Activated CD4-positive, alpha-beta T cell treated with anti-CD3 and anti-CD28 coated beads, Interleukin-2, Interleukin-6, amounts not matched to agents 100 ng/mL and 50 ng/mL, durations not matched to agents 16 hours and 8 hours (primary cell): ENCODE data around the gene PRAMEF11.
A peak's percentile ranks its signal among the peaks of the same experiment; 100 is the strongest.
"Not testable (repeated sequence)": the region's sequence is repeated elsewhere in the genome, so short reads cannot be mapped to it uniquely, and the experiment has no call there.

Experiments used
- DNase-seq: peaks from one replicate; pipeline ENCODE4 v3.0.0-alpha.2; 2020

The PRAMEF11 gene

DNA sequence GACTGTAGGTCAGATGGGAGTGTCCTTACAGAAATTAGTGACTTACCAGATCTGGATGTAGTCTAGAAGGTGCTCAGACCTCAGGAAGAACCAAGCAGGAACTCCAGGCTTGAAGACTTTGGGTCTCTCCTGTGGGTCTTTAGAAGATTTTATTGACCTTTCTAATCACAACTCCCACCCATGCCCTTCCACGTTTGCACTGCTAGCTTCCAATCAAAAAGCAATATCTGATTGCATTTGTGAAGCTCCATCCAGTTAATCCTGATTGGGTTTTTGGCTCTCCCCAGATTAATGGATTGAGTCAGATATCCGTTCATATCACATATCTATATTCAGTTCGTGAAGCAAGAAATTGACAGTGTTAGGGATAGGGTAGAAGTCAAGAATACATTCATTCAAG, at the start of gene PRAMEF11:
PRAMEF11 (minus strand) TSS at position 101 of the 400 bp plus-strand sequence. CDS start 2,621 bp downstream, outside the sequence.
- not testable (repeated sequence) for DNase-seq

- DNase-seq: not testable (repeated sequence)
Observed at GRCh38 chr1:12878453-12878852, 47.2 kb upstream of the PRAMEF11 start.

- not testable (repeated sequence) for DNase-seq
Observed at GRCh38 chr1:12863131-12863880, 32.1 kb upstream of the PRAMEF11 start.

- not testable (repeated sequence) for DNase-seq
Observed at GRCh38 chr1:12856786-12857185, 25.6 kb upstream of the PRAMEF11 start, which contains the start of gene PRAMEF2. TSS of gene PRAMEF2 (plus strand) at chr1:12857086. CDS start at chr1:12859010, 1,924 bp downstream.

- peak; percentile 7 for DNase-seq
Observed at GRCh38 chr1:12851779-12852178, 20.6 kb upstream of the PRAMEF11 start.

GRCh38 chr1:12848620-12849019, 17.4 kb upstream of the PRAMEF11 start, which contains the start of gene HNRNPCL1:
TSS of gene HNRNPCL1 (minus strand) at chr1:12848720. CDS start at chr1:12848289, 431 bp downstream.
- DNase-seq: not testable (repeated sequence)

GRCh38 chr1:12833251-12833650, 2.0 kb upstream of the PRAMEF11 start:
- DNase-seq: not testable (repeated sequence)

DNA sequence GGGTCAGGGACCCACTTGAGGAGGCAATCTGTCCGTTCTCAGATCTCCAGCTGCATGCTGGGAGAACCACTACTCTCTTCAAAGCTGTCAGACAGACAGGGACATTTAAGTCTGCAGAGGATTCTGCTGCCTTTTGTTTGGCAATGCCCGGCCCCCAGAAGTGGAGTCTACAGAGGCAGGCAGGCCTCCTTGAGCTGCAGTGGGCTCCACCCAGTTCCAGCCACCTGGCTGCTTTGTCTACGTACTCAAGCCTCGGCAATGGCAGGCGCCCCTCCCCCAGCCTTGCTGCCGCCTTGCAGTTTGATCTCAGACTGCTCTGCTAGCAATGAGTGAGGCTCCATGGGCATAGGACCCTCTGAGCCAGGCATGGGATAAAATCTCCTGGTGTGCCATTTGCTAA, 12.1 kb downstream of the PRAMEF11 start:
- DNase-seq: not testable (repeated sequence)

DNA sequence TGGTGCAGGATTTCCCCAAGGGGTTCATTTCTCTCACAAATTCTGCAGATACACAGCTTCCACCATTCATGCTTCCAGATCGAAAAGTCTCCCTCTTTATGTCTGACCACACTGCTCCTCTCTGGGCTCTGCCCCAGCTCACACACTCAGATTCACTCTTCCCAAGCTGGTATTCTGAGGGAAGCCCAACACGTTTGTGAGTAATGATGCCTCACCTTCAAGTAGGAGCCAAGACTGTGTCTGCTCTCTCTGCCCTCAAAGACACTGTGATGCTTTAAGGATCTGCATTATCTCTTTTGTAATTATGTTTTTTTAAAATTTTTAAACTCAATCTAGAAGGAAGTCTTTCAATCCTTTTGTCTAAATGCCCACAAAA, 19.8 kb downstream of the PRAMEF11 start:
- DNase-seq: no peak

DNA sequence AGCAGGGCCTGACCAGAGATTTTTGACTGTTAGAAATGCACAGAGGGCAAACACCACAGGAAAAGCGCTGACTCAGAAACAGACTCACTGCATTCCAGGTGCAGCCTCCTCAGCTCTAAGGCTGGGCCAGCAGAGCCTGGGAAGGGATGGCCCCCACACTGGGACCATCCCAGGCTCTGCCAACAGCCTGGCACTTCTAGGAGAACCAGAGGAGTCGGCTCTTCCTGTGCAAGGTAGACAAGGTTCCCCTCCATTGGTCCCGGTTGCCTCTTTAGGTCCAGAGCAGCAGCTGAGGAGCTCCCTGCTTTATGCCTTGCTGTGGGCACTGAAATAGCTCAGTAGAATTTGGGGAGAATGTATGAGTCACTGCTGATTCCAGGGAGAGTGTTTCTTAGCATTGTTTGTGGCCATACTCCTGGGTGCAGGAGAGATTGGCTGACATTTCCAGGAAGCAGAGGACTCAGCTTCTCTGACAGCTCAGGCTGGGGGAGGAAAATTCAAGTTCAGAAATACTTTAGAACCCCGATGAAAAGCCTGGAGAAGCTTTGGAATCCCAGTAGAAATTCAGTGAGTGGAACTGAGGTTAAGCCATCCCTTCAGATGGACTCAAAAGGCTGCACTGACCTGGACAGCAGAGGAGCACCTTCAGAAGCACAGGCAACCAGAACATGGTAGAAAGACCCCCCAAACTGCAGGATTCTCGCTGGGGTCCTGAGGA, 20.4 kb downstream of the PRAMEF11 start:
- DNase-seq: no peak

DNA sequence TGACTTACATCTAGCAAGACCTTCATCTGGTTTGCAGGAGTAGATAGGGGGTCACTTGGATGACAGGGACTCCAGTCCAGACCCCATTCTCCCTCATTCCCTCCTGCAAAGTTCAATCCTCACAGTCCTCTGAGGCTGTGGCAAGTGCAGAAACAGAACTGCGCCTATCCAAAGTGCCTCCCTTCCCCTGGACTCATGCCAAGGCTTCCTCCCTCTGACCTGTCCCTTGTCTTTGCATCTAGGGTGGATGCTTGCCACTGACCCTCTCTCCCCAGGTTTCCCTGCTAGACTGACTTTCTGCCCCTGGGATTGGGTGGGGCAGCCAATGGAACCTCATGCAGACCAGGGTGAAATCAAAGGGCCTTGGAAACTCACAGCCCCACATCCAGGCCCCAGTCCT, 21.3 kb downstream of the PRAMEF11 start:
- no peak for DNase-seq

DNA sequence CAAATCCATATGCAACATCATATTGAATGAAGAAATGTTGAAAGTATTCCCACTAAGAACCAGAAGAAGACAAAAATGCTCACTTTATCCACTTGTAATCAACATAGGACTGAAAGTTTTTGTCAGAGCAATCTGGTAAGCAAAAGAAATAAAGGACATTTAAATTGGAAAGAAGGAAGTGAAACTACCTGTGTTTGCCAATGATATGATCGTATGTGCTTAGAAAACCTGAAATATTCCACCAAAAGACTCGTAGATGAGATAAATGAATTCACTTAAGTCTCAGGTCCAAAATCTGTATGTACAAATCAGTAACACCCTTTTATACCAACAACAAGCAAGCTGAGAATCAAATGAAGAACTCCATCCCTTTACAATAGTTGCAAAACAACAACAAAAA, 31.5 kb downstream of the PRAMEF11 start:
- DNase-seq: no peak

GRCh38 chr1:12798911-12799310, 32.3 kb downstream of the PRAMEF11 start:
- DNase-seq: no peak

GRCh38 chr1:12791097-12791496, 40.1 kb downstream of the PRAMEF11 start, which contains the start of gene PRAMEF1:
TSS of gene PRAMEF1 (plus strand) at chr1:12791397. CDS start at chr1:12793228, 1,831 bp downstream.
- not testable (repeated sequence) for DNase-seq

DNA sequence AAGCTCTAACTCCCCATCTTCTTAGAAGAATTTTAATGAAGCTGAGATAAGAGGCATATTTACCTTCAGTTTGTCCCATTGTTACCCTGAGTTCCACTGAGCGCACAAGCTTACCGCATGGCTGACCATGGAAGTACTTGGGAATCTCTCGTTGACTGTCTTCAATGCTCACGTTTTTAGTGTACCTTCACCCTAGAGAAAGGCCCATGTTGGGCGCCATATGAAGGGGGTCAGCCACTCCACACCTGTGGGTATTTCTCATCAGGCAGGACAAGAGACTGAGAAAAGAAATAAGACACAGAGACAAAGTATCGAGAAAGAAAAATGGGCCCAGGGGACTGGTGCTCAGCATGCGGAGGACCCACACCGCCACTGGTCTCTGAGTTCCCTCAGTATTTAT, 46.5 kb downstream of the PRAMEF11 start:
- DNase-seq: not testable (repeated sequence)

- peak; percentile 42 for DNase-seq
Observed at GRCh38 chr1:12783783-12784182, 47.4 kb downstream of the PRAMEF11 start.

- DNase-seq: not testable (repeated sequence)
Observed at GRCh38 chr1:12781488-12781887, 49.7 kb downstream of the PRAMEF11 start.

- no peak for DNase-seq
Observed at GRCh38 chr1:12778907-12779306, 52.3 kb downstream of the PRAMEF11 start.

DNA sequence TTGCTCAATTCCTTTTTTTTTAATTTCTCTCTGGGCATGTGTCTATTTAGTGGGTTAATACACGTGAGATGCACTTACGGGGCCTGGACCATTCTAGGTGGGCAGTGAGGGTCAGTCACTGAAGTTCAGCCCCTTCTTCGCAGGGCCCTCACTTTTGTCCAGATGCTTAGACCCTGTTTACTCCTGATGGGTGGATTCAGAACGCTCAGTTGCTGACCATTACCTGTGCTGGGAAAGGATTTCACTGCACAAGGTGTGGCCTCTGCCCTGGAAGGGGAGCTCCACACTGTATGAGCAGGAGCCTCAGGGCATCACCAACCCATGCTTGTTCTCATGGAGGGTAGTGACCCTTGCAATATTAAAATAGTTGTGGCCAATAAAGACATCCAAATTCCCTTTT, 53.1 kb downstream of the PRAMEF11 start:
- DNase-seq: no peak

GRCh38 chr1:12776801-12777557, 54.2 kb downstream of the PRAMEF11 start:
- no peak for DNase-seq

DNA sequence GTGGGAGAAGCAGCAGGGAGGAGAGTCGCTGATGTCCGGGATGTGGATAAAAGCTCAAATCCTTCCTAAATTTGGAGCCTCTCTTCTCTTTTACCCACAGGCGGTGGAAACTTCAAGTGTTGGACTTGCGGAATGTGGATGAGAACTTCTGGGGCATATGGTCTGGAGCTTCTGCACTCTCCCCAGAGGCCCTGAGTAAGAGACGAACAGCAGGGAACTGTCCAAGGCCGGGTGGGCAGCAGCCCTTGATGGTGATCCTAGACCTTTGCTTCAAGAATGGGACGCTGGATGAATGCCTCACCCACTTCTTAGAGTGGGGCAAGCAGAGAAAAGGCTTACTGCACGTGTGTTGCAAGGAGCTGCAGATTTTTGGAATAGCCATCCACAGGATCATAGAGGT, 55.8 kb downstream of the PRAMEF11 start:
- no peak for DNase-seq

DNA sequence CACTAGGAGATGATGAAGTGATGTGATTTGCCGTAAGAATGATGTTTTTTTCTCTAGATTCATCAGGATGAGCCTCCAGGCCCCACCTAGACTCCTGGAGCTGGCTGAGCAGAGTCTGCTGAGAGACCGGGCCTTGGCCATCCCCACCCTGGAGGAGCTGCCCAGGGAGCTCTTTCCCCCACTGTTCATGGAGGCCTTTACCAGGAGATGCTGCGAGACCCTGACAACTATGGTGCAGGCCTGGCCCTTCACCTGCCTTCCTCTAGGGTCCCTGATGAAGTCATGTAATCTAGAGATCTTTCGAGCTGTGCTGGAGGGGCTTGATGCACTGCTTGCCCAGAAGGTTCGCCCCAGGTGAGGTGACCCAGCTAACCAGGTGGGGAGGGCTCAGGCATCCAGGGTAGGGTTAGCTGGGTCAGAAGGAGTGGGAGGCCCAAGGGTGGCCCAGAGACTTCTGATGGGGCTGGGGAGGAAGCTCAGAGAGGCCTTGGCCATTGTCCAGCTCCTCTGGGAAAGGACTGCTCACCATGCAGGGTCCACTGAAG, 56.3 kb downstream of the PRAMEF11 start:
- DNase-seq: no peak
